Measurements from ENCODE around the gene ADK.
"Not testable (repeated sequence)": the region's sequence is repeated elsewhere in the genome, so short reads cannot be mapped to it uniquely, and the experiment has no call there.

The ADK gene

GRCh38 chr10:74140553-74140952 lies 10.5 kb upstream of the ADK start:
- in situ Hi-C loops (cut with MboI; ENCODE audit: low sequenced_read_pairs) = no loop called here

DNA sequence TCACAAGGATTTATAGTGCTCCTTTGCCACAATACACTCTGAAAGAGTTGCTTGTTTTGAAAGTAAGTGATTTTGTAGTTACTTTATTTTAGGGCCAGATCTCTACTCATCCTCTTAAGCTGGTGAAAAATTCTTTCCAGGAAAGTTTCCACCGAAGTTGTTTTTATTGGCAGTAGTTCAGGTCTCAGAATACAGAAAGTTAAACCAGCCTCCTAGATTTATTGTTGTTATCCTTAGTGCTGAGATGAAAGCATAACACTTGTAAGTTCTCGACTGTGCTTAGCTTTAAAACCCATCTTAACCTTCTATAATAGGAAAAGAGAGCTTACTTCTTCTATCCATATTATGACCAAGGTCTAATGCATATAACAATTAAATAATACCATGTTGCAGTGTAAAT lies 5.9 kb upstream of the ADK start:
- in situ Hi-C loops (cut with MboI; ENCODE audit: low sequenced_read_pairs) = no loop called here

DNA sequence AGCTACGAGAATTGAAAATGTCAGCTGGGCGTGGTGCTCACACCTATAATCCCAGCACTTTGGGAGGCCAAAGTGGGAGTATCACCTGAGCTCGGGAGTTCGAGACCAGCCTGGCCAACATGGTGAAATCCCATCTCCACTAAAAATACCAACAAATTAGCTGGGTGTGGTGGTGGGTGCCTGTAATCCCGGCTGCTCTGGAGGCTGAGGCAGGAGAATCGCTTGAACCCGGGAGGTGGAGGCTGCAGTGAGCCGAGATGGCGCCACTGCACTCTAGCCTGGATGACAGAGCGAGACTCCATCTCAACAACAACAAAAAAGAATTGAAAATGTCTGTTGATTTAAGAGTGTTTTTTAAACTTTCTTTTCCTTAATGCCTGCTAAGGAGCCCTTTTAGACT lies 4.0 kb upstream of the ADK start:
- in situ Hi-C loops (cut with MboI; ENCODE audit: low sequenced_read_pairs) = not testable (repeated sequence)

- in situ Hi-C loops (cut with MboI; ENCODE audit: low sequenced_read_pairs) = no loop called here
Observed at GRCh38 chr10:74150204-74150989, 624 bp upstream of the ADK start, which contains the start of gene AP3M1. Gene AP3M1 (minus strand): TSS chr10:74150828. CDS start chr10:74138379, 12,449 bp downstream.

GRCh38 chr10:74151879-74152722 lies 1.1 kb downstream of the ADK start:
- in situ Hi-C loops (cut with MboI; ENCODE audit: low sequenced_read_pairs) = no loop called here

GRCh38 chr10:74153123-74153522 lies 2.1 kb downstream of the ADK start:
- in situ Hi-C loops (cut with MboI; ENCODE audit: low sequenced_read_pairs) = no loop called here

DNA sequence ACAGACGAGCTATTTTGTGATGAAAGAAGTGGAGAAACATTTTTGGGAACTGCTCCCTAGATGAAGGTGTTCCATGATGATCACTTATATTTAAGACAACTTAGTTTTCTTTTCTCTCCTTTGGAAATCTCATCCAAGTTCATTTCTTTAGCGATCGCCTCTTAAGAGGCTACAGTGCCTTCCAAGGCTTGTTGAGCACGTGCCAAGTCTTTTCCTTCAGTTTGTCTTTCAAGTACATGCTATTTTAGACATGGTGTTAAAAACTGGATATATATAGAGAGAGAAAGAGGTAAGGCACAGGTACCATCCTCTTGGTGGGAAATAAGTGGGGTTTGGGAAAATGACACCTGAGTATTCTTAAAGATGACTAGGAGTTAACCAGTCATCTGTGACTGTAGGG lies 2.7 kb downstream of the ADK start:
- in situ Hi-C loops (cut with MboI; ENCODE audit: low sequenced_read_pairs) = no loop called here

DNA sequence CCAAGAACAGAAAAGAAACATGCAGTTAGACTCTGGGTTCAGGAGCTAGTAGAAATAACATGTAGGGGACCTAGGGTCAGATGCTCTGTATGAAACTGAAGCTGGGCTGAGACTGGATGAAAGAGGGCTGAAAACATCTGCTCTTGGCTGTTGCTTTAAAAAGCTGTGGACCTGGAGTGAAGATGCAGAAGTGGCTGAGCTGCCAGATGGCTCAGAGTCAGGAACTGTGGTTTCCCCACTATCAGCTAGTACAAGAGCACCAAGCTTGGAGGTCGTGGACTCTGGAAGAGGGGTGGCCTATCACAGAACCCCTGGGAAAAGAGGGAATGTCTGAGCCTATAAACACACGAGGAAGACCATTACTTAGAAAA lies 5.9 kb downstream of the ADK start:
- in situ Hi-C loops (cut with MboI; ENCODE audit: low sequenced_read_pairs) = no loop called here

GRCh38 chr10:74160013-74160412 lies 9.0 kb downstream of the ADK start:
- in situ Hi-C loops (cut with MboI; ENCODE audit: low sequenced_read_pairs) = no loop called here

GRCh38 chr10:74163319-74164068 lies 12.5 kb downstream of the ADK start:
- in situ Hi-C loops (cut with MboI; ENCODE audit: low sequenced_read_pairs) = no loop called here

DNA sequence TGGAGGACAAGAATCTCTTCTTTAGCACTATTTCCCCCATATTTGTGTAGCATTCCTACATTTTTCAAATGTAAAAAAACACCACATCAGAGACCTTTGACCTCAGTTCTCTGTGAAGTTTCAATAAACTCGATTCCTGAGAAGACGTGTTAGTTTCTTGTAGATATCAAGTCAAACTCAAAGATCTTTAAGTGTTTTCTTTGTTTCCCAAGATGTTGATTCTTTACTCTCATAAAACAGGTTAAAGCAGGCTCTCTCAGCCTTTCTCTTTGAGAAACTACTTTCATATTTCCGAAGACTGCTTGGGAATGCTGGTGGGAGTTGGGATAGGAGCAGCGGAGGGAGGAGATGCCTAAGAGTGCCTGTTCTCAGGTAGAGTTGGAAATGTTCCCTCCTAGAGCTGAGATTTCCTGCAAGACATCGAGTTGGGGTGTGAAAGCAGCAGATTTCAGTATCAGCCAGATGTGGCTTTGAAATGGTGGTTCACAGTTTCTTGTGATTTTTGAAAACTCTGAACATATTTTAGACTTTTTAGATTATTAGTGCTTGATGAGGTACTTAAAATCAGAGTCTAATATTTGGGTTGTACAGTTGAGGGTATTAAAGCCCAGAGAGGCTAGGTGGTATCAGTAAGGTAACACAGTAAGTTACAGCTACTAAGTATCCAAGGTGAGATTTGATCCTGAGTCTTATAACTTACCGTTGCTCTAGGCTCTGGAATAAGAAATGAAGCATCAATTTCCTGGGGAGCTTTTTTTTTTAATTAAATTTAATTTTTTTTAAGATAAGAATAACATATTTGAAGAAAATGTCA lies 13.9 kb downstream of the ADK start:
- in situ Hi-C loops (cut with MboI; ENCODE audit: low sequenced_read_pairs) = no loop called here

DNA sequence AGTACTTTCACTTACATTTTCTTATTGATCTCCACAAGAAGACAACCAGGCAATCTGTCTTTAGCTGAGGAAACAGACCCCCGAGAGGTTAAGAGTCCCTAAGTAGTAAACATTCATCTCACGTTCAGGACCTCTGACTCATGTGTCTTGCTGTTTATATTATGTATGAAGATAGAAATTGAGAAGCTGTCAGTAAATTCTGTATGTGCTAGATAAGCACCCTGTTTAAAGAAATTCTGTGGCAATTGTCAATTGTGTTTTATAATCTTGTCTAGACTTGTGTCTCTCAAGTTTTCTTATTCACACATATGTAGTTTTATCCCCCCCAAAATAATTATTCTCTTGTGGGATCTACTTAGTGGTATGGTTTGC lies 14.5 kb downstream of the ADK start:
- in situ Hi-C loops (cut with MboI; ENCODE audit: low sequenced_read_pairs) = no loop called here

DNA sequence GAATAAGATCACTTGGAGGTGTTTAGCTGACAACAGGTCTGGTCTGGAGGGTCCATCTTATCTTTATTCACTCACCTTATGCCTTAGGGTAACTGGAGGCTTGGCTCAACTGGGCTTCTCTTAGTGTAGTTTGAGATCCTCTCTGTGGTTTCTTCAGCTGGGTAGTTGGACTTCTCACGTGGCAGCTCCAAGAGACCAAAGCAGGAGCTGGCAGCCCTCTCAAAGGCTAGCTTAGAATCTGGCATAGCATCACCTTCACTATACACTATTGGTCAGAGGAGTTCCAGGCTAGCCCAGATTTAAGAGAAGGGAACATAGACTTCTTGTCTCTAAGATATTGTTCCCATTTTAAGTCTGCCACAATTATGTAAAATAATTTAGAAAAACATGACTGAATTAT lies 16.4 kb downstream of the ADK start:
- in situ Hi-C loops (cut with MboI; ENCODE audit: low sequenced_read_pairs) = no loop called here

GRCh38 chr10:74171625-74172024 lies 20.6 kb downstream of the ADK start:
- in situ Hi-C loops (cut with MboI; ENCODE audit: low sequenced_read_pairs) = no loop called here

GRCh38 chr10:74174521-74174920 lies 23.5 kb downstream of the ADK start:
- in situ Hi-C loops (cut with MboI; ENCODE audit: low sequenced_read_pairs) = no loop called here

- in situ Hi-C loops (cut with MboI; ENCODE audit: low sequenced_read_pairs) = no loop called here
Observed at GRCh38 chr10:74175510-74176379, 24.7 kb downstream of the ADK start.

GRCh38 chr10:74176380-74177139 lies 25.5 kb downstream of the ADK start:
- in situ Hi-C loops (cut with MboI; ENCODE audit: low sequenced_read_pairs) = no loop called here

DNA sequence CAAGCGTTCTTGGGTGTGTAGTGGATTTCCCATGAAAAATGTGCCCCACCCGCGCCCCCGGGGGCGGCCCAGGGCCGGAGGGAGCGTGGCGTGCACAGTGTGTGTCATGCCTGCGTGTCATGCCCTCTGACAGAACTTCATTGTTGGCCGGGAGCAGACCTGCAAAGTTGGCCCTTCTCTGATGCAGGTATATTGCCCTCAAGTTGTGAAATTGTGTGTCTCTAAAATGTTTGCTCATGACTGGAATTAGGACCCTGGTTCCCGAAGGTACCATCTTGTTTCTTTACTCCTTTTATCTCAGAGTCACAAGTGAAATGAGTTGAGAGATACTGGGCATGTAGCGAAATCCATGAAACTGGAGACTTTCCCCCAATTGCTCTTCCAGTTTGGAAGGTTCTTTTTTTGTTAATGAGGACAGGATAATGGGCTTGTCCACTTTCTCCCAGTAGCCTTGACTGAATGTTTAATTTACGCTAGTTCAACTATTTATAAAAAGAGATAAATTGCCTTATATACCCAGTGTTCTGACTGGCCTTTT lies 26.2 kb downstream of the ADK start:
- in situ Hi-C loops (cut with MboI; ENCODE audit: low sequenced_read_pairs) = no loop called here

All from hTERT RPE-1 (cell line).